ENCODE data around the gene CMPK1.

GRCh38 chr1:47332779-47333577, 612 bp upstream of the CMPK1 start:
- TF ChIP-seq CTCF (IDR thresholded peaks at IDR 0.05) (no peak), EP300 (IDR thresholded peaks at IDR 0.05) (no peak), POLR2A (IDR thresholded peaks at IDR 0.05) (no peak)
